ENCODE results near the gene SPINT2.
"Not testable (repeated sequence)": the region's sequence is repeated elsewhere in the genome, so short reads cannot be mapped to it uniquely, and the experiment has no call there.

The SPINT2 gene

DNA sequence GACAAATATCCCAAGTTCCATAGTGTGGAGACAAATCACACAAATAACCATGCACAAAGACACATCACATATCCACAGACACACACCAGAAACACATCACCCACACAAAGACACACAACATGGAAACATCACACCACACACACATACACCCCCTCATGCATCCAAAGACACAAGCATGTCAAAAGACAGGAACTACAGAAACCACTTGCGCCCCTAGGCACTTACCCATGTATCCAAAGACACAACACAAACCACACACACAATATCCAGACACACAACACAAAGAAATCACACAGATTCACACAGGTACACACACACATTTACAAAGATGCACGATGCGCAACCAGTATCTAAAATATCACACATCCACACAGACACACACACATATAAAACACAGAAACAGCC lies 41.3 kb upstream of the SPINT2 start:
- no peak overlapping the region for H2AFZ ChIP-seq (ENCODE audit: low read length)
- no peaks in the 10 kb centered on the region for H3K79me2 ChIP-seq (ENCODE audit: insufficient read depth, low read length)
- no peak overlapping the region for H3K27ac ChIP-seq (ENCODE audit: low read depth, low read length, poor library complexity, severe bottlenecking)
- no peak overlapping the region; the same call in 1 of the 2 replicates for H3K9ac ChIP-seq (ENCODE audit: low read length)
- no peaks in the 10 kb centered on the region for H3F3A ChIP-seq (ENCODE audit: insufficient read depth, low read length)
- H4K20me1 ChIP-seq (ENCODE audit: insufficient read depth, low read length): no peaks in the 10 kb centered on the region
- H3K9me3 ChIP-seq (ENCODE audit: low read length): no peaks in the 10 kb centered on the region
- peak overlapping the region; percentile 76 for H3K4me2 ChIP-seq (ENCODE audit: low read length)
- no peaks in the 10 kb centered on the region for H3K9me2 ChIP-seq (ENCODE audit: low read depth, low read length)
- H3K36me3 ChIP-seq (ENCODE audit: insufficient read depth, low read length): no peaks in the 10 kb centered on the region
- H3K4me3 ChIP-seq (ENCODE audit: low read depth, low read length, poor library complexity, severe bottlenecking): peak overlapping the region; percentile 66
- H3K27me3 ChIP-seq (ENCODE audit: insufficient read depth, low read length): no peaks in the 10 kb centered on the region
- TF ChIP-seq EZH2 (IDR thresholded peaks at IDR 0.05; ENCODE audit: borderline replicate concordance, low read length): no peak
- TF ChIP-seq, protein P1, sequence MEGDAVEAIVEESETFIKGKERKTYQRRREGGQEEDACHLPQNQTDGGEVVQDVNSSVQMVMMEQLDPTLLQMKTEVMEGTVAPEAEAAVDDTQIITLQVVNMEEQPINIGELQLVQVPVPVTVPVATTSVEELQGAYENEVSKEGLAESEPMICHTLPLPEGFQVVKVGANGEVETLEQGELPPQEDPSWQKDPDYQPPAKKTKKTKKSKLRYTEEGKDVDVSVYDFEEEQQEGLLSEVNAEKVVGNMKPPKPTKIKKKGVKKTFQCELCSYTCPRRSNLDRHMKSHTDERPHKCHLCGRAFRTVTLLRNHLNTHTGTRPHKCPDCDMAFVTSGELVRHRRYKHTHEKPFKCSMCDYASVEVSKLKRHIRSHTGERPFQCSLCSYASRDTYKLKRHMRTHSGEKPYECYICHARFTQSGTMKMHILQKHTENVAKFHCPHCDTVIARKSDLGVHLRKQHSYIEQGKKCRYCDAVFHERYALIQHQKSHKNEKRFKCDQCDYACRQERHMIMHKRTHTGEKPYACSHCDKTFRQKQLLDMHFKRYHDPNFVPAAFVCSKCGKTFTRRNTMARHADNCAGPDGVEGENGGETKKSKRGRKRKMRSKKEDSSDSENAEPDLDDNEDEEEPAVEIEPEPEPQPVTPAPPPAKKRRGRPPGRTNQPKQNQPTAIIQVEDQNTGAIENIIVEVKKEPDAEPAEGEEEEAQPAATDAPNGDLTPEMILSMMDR (IDR thresholded peaks at IDR 0.05; ENCODE audit: low read length): no peak
- H3K4me1 ChIP-seq (ENCODE audit: insufficient read depth, low read length, severe bottlenecking): peaks cover 7% of the 10 kb centered on the region

DNA sequence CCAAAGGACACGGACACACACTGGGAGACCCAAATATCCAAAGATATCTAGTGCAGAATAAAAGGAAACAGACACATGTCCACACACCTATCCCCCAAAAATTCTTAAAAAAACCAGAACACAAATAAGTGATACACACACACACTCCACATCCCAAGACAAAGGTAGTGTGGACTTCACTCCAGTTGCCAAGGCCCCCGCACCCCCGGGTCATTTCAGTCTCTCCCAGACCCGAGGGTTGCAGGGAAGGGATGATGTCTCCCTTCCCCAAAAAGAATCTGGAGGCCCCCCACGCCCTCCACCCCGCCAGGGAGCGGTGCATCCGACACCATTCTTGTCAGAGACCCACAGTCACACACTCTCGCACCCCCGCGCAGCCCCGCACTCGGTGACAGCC lies 40.8 kb upstream of the SPINT2 start:
- no peaks in the 10 kb centered on the region for H3K79me2 ChIP-seq (ENCODE audit: insufficient read depth, low read length)
- H3F3A ChIP-seq (ENCODE audit: insufficient read depth, low read length): no peaks in the 10 kb centered on the region
- H3K4me3 ChIP-seq (ENCODE audit: low read depth, low read length, poor library complexity, severe bottlenecking): peak overlapping the region; percentile 66
- H4K20me1 ChIP-seq (ENCODE audit: insufficient read depth, low read length): no peaks in the 10 kb centered on the region
- H2AFZ ChIP-seq (ENCODE audit: low read length): no peak overlapping the region
- TF ChIP-seq, protein P1 (IDR thresholded peaks at IDR 0.05; ENCODE audit: low read length): no peak
- TF ChIP-seq EZH2 (IDR thresholded peaks at IDR 0.05; ENCODE audit: borderline replicate concordance, low read length): no peak
- peak overlapping the region; percentile 52 for H3K9ac ChIP-seq (ENCODE audit: low read length)
- H3K4me2 ChIP-seq (ENCODE audit: low read length): peak overlapping the region; percentile 76
- H3K4me1 ChIP-seq (ENCODE audit: insufficient read depth, low read length, severe bottlenecking): peaks cover 9% of the 10 kb centered on the region
- no peak overlapping the region for H3K27ac ChIP-seq (ENCODE audit: low read depth, low read length, poor library complexity, severe bottlenecking)
- H3K9me2 ChIP-seq (ENCODE audit: low read depth, low read length): no peaks in the 10 kb centered on the region
- no peaks in the 10 kb centered on the region for H3K9me3 ChIP-seq (ENCODE audit: low read length)
- no peaks in the 10 kb centered on the region for H3K27me3 ChIP-seq (ENCODE audit: insufficient read depth, low read length)
- no peaks in the 10 kb centered on the region for H3K36me3 ChIP-seq (ENCODE audit: insufficient read depth, low read length)

DNA sequence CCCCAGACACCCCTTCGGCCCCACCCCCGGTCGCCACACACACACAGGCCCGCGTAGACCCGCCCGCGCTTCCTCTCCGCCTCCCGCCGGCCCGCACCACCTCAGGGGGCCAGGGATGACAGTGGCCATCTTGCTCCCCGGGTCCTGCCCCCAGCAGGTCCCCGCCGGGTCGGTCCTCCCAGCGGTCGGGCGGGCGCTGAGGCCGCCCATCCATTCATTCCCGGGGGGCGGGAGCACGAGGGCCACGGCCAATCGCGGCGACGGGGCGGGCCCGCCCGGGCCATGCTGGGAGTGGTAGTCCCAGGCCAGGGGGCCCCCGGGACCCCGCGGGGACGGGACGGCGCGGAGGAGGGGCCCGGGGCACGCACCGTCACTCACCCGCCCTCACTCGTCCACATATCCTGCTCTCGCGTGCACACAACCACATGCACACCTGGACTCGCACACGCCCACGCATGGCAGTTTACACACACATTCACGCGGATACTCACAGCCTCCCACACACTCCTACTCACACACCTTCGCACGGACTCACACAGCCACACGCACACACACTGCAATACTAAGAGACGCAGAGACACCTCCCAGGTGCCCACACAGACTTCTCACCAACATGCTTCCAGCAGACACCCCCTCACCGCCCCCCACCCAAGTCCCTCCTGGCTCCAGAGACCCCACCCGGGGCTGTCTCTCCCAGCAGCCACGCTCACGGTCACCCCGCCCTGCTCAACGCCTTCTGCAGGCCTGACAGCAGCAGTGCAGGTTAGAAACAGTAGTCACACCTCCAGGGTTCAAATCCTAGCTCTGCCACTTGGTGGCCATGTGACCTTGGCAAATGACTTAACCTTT lies 40.1 kb upstream of the SPINT2 start, which contains the start of gene DPF1:
Gene DPF1 (minus strand): TSS at position 209 of the 849 bp plus-strand sequence. CDS start 80 bp downstream, at position 129.
- Histone ChIP-seq H3F3A (ENCODE audit: insufficient read depth, low read length) (no peaks in the 10 kb centered on the region), H3K4me3 (ENCODE audit: low read depth, low read length, poor library complexity, severe bottlenecking) (peak within 1 kb of the TSS; percentile 66), H3K27me3 (ENCODE audit: insufficient read depth, low read length) (no peaks in the 10 kb centered on the region), H2AFZ (ENCODE audit: low read length) (no peak within 1 kb of the TSS), H3K27ac (ENCODE audit: low read depth, low read length, poor library complexity, severe bottlenecking) (no peak within 1 kb of the TSS), H3K9ac (ENCODE audit: low read length) (peak within 1 kb of the TSS; percentile 52), H3K4me2 (ENCODE audit: low read length) (peak within 1 kb of the TSS; percentile 76), H3K79me2 (ENCODE audit: insufficient read depth, low read length) (no peaks in the 10 kb centered on the region), H3K9me2 (ENCODE audit: low read depth, low read length) (no peaks in the 10 kb centered on the region), H3K9me3 (ENCODE audit: low read length) (no peaks in the 10 kb centered on the region), H4K20me1 (ENCODE audit: insufficient read depth, low read length) (no peaks in the 10 kb centered on the region), H3K36me3 (ENCODE audit: insufficient read depth, low read length) (no peaks in the 10 kb centered on the region), H3K4me1 (ENCODE audit: insufficient read depth, low read length, severe bottlenecking) (peaks cover 16% of the 10 kb centered on the region)
- TF ChIP-seq, protein P1 (IDR thresholded peaks at IDR 0.05; ENCODE audit: low read length): peak; percentile 53
- no peak for TF ChIP-seq EZH2 (IDR thresholded peaks at IDR 0.05; ENCODE audit: borderline replicate concordance, low read length)

DNA sequence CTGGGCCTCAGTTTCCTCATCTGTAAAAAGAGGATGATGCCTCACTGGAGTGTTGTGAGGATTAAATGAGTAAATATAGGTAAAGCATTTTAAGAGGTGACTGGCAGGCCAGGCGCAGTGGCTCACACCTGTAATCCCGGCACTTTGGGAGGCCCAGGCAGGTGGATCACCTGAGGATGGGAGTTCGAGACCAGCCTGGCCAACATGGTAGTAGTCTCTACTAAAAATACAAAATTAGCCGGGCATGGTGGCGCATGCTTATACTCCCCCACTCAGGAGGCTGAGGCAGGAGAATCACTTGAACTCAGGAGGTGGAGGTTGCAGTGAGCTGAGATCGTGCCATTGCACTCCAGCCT lies 39.5 kb upstream of the SPINT2 start:
- H3K27ac ChIP-seq (ENCODE audit: low read depth, low read length, poor library complexity, severe bottlenecking); H2AFZ ChIP-seq (ENCODE audit: low read length); H3F3A ChIP-seq (ENCODE audit: insufficient read depth, low read length); H3K27me3 ChIP-seq (ENCODE audit: insufficient read depth, low read length); H3K9me2 ChIP-seq (ENCODE audit: low read depth, low read length); H3K9ac ChIP-seq (ENCODE audit: low read length); H3K36me3 ChIP-seq (ENCODE audit: insufficient read depth, low read length); H4K20me1 ChIP-seq (ENCODE audit: insufficient read depth, low read length); H3K79me2 ChIP-seq (ENCODE audit: insufficient read depth, low read length); H3K9me3 ChIP-seq (ENCODE audit: low read length): not testable (repeated sequence)
- peaks cover 16% of the 10 kb centered on the region for H3K4me1 ChIP-seq (ENCODE audit: insufficient read depth, low read length, severe bottlenecking)
- H3K4me3 ChIP-seq (ENCODE audit: low read depth, low read length, poor library complexity, severe bottlenecking): peak overlapping the region; percentile 66
- peak overlapping the region; percentile 76 for H3K4me2 ChIP-seq (ENCODE audit: low read length)

All from OCI-LY1 (cell line).